ENCODE measurements around the gene TOLLIP. TPM values are rescaled to one million over a fixed set of nuclear protein-coding genes. Genes with fewer than 3 reads are reported as not detected.

The TOLLIP gene
- total and polyA plus RNA-seq, 9 of the 15 experiments (the other 6 are each of a cell fraction or from before 2014, with no cell fraction given): 0.23 to 22.8 (median 7.1) TPM

- TF ChIP-seq, protein P1, sequence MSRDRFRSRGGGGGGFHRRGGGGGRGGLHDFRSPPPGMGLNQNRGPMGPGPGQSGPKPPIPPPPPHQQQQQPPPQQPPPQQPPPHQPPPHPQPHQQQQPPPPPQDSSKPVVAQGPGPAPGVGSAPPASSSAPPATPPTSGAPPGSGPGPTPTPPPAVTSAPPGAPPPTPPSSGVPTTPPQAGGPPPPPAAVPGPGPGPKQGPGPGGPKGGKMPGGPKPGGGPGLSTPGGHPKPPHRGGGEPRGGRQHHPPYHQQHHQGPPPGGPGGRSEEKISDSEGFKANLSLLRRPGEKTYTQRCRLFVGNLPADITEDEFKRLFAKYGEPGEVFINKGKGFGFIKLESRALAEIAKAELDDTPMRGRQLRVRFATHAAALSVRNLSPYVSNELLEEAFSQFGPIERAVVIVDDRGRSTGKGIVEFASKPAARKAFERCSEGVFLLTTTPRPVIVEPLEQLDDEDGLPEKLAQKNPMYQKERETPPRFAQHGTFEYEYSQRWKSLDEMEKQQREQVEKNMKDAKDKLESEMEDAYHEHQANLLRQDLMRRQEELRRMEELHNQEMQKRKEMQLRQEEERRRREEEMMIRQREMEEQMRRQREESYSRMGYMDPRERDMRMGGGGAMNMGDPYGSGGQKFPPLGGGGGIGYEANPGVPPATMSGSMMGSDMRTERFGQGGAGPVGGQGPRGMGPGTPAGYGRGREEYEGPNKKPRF (IDR thresholded peaks at IDR 0.05; ENCODE audit: low read depth, low read length): no peak
- no peak for TF ChIP-seq ESRRB (CRISPR knock-in tag; IDR thresholded peaks at IDR 0.05; ENCODE audit: borderline replicate concordance)
- TF ChIP-seq ETV5 (CRISPR knock-in tag; IDR thresholded peaks at IDR 0.05; ENCODE audit: low read depth): no peak
- TF ChIP-seq EP300 (IDR thresholded peaks at IDR 0.05; ENCODE audit: low read length): no peak
- TF ChIP-seq FOXJ3 (CRISPR knock-in tag; IDR thresholded peaks at IDR 0.05): no peak
- no peak for TF ChIP-seq THAP12 (CRISPR knock-in tag; IDR thresholded peaks at IDR 0.05)
- TF ChIP-seq, protein P2, sequence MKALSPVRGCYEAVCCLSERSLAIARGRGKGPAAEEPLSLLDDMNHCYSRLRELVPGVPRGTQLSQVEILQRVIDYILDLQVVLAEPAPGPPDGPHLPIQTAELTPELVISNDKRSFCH (CRISPR knock-in tag; IDR thresholded peaks at IDR 0.05): no peak
- TF ChIP-seq, protein P2 (tag; IDR thresholded peaks at IDR 0.05): no peak
- peak; percentile 96 for TF ChIP-seq ZFX (CRISPR knock-in tag; IDR thresholded peaks at IDR 0.05)
- TF ChIP-seq ZNF41 (CRISPR knock-in tag; conservative IDR thresholded peaks at IDR 0.05): 0 out of 2 replicates have a peak, but pooled peaks have one; percentile 44
- TF ChIP-seq ZBTB40 (IDR thresholded peaks at IDR 0.05): no peak
- TF ChIP-seq ZBTB40 (CRISPR knock-in tag; IDR thresholded peaks at IDR 0.05): no peak
- no peak for TF ChIP-seq ATF1 (CRISPR knock-in tag; IDR thresholded peaks at IDR 0.05)
- peak; percentile 86 for TF ChIP-seq ATF1 (tag; IDR thresholded peaks at IDR 0.05)
These were observed at the start of gene TOLLIP (continued) for GRCh38 chr11:1309498-1310317.

Data from K562 (cell line).